Vagina (tissue), 2 donors: ENCODE measurements around the gene MARCHF4. TPM values are rescaled to one million over a fixed set of nuclear protein-coding genes. Genes with fewer than 3 reads are reported as not detected.
"Not testable (repeated sequence)": the region's sequence is repeated elsewhere in the genome, so short reads cannot be mapped to it uniquely, and the experiment has no call there.

Experiments
- DNase-seq, 2 donors: peaks; one replicate each; pipeline ENCODE4 v3.0.0-alpha.2; 2017; ENCODE audit errors: extremely low spot score in 2 of 2
- H3K27ac ChIP-seq: fragments of 200-600 bp; sonication (generic); one replicate; pipeline ENCODE4 v1.5.1; 2019
- H3K27me3 ChIP-seq: fragments of 200-600 bp; sonication (generic); one replicate; pipeline ENCODE4 v1.5.1; 2019
- H3K36me3 ChIP-seq, 2 donors: fragments of 200-600 bp; sonication (generic); one replicate each; pipeline ENCODE4 v1.5.1; 2017 to 2019
- H3K4me1 ChIP-seq: fragments of 200-600 bp; sonication (generic); one replicate; pipeline ENCODE4 v1.5.1; 2019
- H3K4me3 ChIP-seq, 2 donors: fragments of 200-600 bp; sonication (generic); 1 replicate in 1 of 2; 2 replicates in 1 of 2; pipeline ENCODE4 v1.5.1; 2016 to 2019
- H3K9me3 ChIP-seq: fragments of 200-600 bp; sonication (generic); one replicate; pipeline ENCODE4 v1.5.1; 2019
- CTCF ChIP-seq, 3 experiments: fragments of 450-650 bp in 2 of 3; fragments of 200-600 bp in 1 of 3; sonication (generic) in 1 of 3; IDR thresholded peaks; one replicate each; pipeline ENCODE4 v1.5.1; 2017 to 2019; ENCODE audit warnings: antibody characterized with exemption in 3 of 3, mild to moderate bottlenecking in 2 of 3, moderate library complexity in 2 of 3
- POLR2A ChIP-seq, 2 donors: fragments of 450-650 bp; IDR thresholded peaks; one replicate each; pipeline ENCODE4 v1.6.1; 2017; ENCODE audit warnings: antibody characterized with exemption in 2 of 2, mild to moderate bottlenecking in 2 of 2, moderate library complexity in 2 of 2
- POLR2AphosphoS5 ChIP-seq, 2 donors: sonication (generic); formaldehyde crosslinking; IDR thresholded peaks; one replicate each; pipeline ENCODE4 v1.9.0; 2017; ENCODE audit warnings: antibody characterized with exemption in 2 of 2, mild to moderate bottlenecking in 2 of 2, low read depth in 1 of 2; ENCODE audit not compliant: insufficient read depth in 1 of 2
- intact Hi-C: fragments of 100-400 bp; cut with DNase I; formaldehyde crosslinking; loops from one replicate; pipeline ENCODE4 v1.15.1; 2023
- total RNA-seq: library from RNA; depleted of rRNA; stranded (reverse); fragments of >200 nt; gene quantifications from one replicate; pipeline ENCODE4 v1.2.3, GENCODE V29; 2016

MARCHF4 gene
- total RNA-seq, 1 donor from 2014 or later: not detected

- DNase-seq: no peak
- Histone ChIP-seq H3K27me3 (no peaks in the 10 kb centered on the region), H3K36me3 (no peaks in the 10 kb centered on the region), H3K27ac (no peak overlapping the region), H3K9me3 (no peaks in the 10 kb centered on the region), H3K4me1 (no peaks in the 10 kb centered on the region), H3K4me3 (no peak overlapping the region)
- no peak for TF ChIP-seq CTCF (IDR thresholded peaks at IDR 0.05)
- TF ChIP-seq POLR2AphosphoS5 (IDR thresholded peaks at IDR 0.05; ENCODE audit: insufficient read depth in 1 of 2, low read depth in 1 of 2): no peak
- TF ChIP-seq POLR2A (IDR thresholded peaks at IDR 0.05): no peak
- intact Hi-C loops: no loop called here
These were observed 13.2 kb upstream of the MARCHF4 start for GRCh38 chr2:216385478-216385877.

- H3K27ac ChIP-seq, H3K9me3 ChIP-seq, DNase-seq, H3K27me3 ChIP-seq, H3K4me3 ChIP-seq, intact Hi-C loops, H3K36me3 ChIP-seq, H3K4me1 ChIP-seq: not testable (repeated sequence)
These were observed 12.1 kb upstream of the MARCHF4 start for GRCh38 chr2:216384409-216384808.

- H3K4me1 ChIP-seq: no peaks in the 10 kb centered on the region
- H3K9me3 ChIP-seq: no peaks in the 10 kb centered on the region
- TF ChIP-seq POLR2AphosphoS5 (IDR thresholded peaks at IDR 0.05; ENCODE audit: insufficient read depth in 1 of 2, low read depth in 1 of 2) (no peak), CTCF (IDR thresholded peaks at IDR 0.05) (no peak), POLR2A (IDR thresholded peaks at IDR 0.05) (no peak)
- H3K36me3 ChIP-seq: no peaks in the 10 kb centered on the region
- H3K27me3 ChIP-seq: no peaks in the 10 kb centered on the region
- H3K27ac ChIP-seq: no peak overlapping the region
- no peak for DNase-seq
- H3K4me3 ChIP-seq: no peak overlapping the region
- intact Hi-C loops: no loop called here
These were observed 7.7 kb upstream of the MARCHF4 start for GRCh38 chr2:216379977-216380376.

GRCh38 chr2:216375286-216375685 lies 3.0 kb upstream of the MARCHF4 start:
- intact Hi-C loops: no loop called here
- no peak for DNase-seq
- H3K4me3 ChIP-seq: no peak overlapping the region
- H3K27ac ChIP-seq: no peak overlapping the region
- H3K9me3 ChIP-seq: no peaks in the 10 kb centered on the region
- peaks cover 13% of the 10 kb centered on the region for H3K4me1 ChIP-seq
- peaks cover 8% of the 10 kb centered on the region for H3K27me3 ChIP-seq
- TF ChIP-seq POLR2AphosphoS5 (IDR thresholded peaks at IDR 0.05; ENCODE audit: insufficient read depth in 1 of 2, low read depth in 1 of 2): no peak
- TF ChIP-seq CTCF (IDR thresholded peaks at IDR 0.05): no peak
- TF ChIP-seq POLR2A (IDR thresholded peaks at IDR 0.05): no peak
- H3K36me3 ChIP-seq: no peaks in the 10 kb centered on the region

GRCh38 chr2:216373896-216374295 lies 1.6 kb upstream of the MARCHF4 start:
- TF ChIP-seq POLR2AphosphoS5 (IDR thresholded peaks at IDR 0.05; ENCODE audit: insufficient read depth in 1 of 2, low read depth in 1 of 2) (no peak), POLR2A (IDR thresholded peaks at IDR 0.05) (no peak), CTCF (IDR thresholded peaks at IDR 0.05) (no peak)
- Histone ChIP-seq H3K27ac (no peak overlapping the region), H3K27me3 (peaks cover 8% of the 10 kb centered on the region)

More at GRCh38 chr2:216373896-216374295, 1.6 kb upstream of the MARCHF4 start:
- Histone ChIP-seq H3K4me3 (no peak overlapping the region), H3K9me3 (no peaks in the 10 kb centered on the region), H3K36me3 (no peaks in the 10 kb centered on the region), H3K4me1 (peaks cover 13% of the 10 kb centered on the region)
- no peak for DNase-seq
- intact Hi-C loops: no loop called here
